Epithelial cell of proximal tubule (primary cell): ENCODE measurements around the gene PSD4. TPM values are rescaled to one million over a fixed set of nuclear protein-coding genes. Genes with fewer than 3 reads are reported as not detected.

Experiments
- DNase-seq: peaks from one replicate; pipeline ENCODE4 v3.0.0-alpha.2; 2011; ENCODE audit warnings: low read depth
- H3K4me3 ChIP-seq: 2 replicates; pipeline ENCODE4 v1.5.1; 2011; ENCODE audit warnings: low read depth, mild to moderate bottlenecking, low read length
- total RNA-seq: library from RNA; depleted of rRNA; stranded (reverse); fragments of >200 nt; gene quantifications from 2 replicates; pipeline ENCODE4 v1.2.3, GENCODE V29; 2015
- TF ChIP-seq, protein P1 (sequence below): conservative IDR thresholded peaks from 2 replicates; pipeline ENCODE4 v1.5.1; 2012; ENCODE audit warnings: low read depth, mild to moderate bottlenecking, low read length

The PSD4 gene
- total RNA-seq, 1 donor from 2014 or later, result 7.3 TPM

DNA sequence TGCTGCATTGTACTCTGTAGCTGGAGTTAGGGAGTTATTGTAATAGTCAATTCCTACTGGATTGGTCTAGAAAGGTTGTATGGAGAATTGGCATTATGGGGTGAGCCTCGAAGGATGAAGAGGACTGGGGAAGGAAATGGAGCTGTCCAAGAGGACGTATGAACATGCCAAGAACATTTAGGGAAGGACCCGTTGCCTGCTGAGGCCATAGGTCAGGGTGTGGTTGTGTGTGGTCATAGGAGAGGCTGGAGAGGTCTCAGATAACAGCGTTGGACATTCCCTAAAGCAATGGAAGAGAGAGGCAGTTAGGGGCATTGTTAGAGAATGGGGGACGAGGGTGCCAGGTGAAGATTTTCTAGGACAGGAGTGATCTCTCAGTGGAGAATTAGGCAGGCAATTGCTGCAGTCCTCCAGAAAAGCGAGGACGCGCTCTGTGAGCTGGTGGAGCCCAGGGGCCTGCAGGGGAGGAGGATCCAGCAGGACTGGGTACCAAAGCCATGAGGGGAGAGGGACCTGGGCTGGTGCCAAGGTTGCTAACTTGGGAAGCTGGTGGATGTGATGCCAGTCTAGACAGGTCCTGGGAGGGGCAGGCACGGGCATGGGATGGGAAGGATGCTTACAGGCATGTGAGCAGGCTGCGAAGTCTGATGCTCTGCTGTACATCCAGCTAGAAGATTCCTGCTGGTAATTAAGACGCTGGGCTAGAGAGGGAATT, 9.4 kb upstream of the PSD4 start:
- TF ChIP-seq, protein P1, sequence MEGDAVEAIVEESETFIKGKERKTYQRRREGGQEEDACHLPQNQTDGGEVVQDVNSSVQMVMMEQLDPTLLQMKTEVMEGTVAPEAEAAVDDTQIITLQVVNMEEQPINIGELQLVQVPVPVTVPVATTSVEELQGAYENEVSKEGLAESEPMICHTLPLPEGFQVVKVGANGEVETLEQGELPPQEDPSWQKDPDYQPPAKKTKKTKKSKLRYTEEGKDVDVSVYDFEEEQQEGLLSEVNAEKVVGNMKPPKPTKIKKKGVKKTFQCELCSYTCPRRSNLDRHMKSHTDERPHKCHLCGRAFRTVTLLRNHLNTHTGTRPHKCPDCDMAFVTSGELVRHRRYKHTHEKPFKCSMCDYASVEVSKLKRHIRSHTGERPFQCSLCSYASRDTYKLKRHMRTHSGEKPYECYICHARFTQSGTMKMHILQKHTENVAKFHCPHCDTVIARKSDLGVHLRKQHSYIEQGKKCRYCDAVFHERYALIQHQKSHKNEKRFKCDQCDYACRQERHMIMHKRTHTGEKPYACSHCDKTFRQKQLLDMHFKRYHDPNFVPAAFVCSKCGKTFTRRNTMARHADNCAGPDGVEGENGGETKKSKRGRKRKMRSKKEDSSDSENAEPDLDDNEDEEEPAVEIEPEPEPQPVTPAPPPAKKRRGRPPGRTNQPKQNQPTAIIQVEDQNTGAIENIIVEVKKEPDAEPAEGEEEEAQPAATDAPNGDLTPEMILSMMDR, result no peak
- no peak overlapping the region for H3K4me3 ChIP-seq
- no peak for DNase-seq

DNA sequence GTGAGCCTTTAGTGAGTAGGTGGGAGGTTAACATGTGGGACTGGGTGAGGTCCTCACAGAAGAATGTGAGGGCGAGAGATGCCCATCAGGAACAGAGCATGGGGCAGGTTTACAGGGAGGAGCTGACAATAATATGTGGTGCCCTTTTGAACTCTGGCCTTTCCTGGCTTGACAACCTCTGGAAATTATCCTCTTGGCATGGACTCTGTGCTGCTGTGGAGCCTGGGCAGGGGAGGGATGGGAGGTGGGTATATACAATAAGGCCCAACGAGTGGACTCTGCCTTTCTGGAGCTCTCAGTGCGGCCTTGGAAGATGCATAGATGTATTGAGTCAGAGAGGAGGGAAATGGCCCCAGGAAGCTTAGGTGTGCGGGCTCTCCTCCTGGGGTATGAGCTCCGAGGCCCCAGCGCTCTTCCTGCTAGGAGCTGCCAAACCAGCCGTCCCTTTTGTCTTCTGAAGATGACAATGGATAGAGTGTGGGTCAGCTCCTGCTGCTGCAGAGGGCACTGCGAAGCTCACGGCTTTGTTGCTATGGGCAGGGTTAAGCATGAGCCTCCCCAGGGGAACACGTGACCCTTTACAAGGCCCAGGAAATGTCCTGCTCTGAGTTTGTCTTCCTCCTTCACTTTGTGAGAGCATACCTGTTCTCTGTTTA, 8.7 kb upstream of the PSD4 start:
- no peak for DNase-seq
- TF ChIP-seq, protein P1, result no peak
- H3K4me3 ChIP-seq, result no peak overlapping the region

DNA sequence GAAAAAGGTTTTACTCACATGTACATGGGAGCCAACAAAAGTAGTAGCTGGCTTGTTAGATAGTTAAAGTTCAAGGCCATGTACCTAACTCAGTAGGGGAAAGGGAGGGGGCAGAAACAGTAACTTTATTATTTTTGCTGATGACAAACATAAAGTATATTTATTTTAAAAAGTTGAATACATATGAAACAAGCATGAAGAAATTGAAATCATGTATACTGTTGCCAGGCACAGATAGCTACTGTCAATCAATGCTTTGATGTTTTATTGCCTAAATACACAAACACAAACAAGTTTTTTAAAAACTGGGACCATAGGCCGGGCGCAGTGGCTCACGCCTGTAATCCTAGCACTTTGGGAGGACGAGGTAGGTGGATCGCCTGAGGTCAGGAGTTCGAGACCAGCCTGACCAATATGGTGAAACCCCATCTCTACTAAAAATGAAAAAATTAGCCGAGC, 7.6 kb upstream of the PSD4 start:
- no peak overlapping the region for H3K4me3 ChIP-seq
- TF ChIP-seq, protein P1, result no peak
- no peak for DNase-seq

DNA sequence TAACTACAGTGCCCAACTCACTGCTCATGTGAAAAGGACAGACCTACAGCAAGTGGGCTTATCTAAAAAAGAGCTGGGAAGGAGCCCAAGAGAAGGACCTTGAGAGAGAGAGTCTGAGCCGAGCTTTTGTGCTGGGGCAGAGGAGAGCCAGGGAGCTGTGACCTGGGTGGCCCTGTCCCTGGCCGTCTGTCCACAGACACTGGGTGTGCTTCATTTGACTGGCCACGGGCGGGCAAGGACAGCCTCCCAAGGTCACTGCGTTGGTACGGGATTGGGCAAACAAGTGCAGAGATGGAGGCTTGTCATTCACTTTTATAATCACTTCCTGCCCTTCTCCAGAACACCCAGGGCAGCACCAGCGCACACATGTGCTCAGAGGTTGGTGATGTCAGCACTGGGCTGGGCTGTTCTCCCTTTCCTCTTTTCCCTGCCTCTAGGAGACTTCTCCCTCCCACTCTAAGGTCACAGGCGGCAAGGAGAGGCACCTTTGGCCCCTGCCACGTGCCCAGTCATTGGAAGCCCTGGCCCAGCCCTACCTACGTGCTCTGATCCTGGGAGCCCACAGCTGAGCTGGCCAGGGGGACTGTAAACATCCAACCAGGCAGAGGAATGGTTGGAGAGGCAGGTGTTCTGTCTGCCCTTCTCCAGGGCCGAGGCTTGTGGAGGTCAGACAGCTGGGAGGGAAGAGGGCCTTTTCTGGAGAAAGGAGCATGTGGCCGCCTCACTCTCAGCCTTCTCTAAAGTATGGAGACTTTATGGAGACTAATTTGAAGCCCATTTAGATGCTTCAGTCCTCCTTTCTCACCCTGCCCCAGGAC, 6.4 kb upstream of the PSD4 start:
- no peak for DNase-seq
- TF ChIP-seq, protein P1, result no peak

DNA sequence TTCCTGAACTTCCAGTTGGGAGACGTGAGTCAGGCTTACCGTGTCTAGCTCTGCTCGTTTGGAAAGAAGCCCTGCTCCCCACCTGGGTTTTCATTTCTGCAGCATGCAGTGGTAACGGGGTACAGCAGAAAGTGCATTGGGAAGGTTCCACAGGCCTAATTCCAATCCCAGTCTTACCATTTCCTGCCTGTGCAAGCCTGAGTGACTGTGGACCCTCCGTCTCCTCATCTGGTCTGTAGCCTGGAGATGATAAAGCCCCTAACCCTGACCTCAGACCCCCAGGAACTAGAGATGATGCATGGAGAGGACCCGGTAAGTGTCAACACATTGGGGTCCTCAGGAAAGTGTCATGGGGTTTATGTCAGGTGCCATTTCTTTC, 5.8 kb upstream of the PSD4 start:
- DNase-seq, result no peak
- TF ChIP-seq, protein P1, result no peak
- H3K4me3 ChIP-seq, result no peak overlapping the region

More for the DNA sequence above, 6.4 kb upstream of the PSD4 start:
- no peak overlapping the region for H3K4me3 ChIP-seq

DNA sequence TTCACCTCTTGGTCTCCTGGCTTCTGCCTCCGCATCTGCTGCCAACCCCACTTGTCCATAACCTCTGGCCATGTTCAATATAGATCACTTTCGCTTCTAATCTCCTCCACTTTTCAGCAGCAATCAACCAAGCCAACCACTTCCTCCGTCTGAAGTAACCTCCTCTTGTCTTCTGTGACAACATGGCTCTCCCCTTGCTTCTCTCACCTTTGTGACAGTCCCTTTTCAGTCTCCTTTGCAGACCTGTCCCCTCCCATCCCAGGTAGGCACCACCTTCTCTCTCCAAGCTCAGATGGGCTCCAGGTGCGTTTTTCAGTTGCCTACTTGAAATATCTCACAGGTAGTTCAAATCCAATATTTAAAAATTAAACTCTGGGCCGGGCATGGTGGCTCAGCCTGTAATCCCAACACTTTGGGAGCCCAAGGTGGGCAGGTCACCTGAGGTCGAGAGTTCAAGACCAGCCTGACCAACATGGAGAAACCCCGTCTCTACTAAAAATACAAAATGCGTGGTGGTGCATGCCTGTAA, 4.7 kb upstream of the PSD4 start:
- TF ChIP-seq, protein P1, result no peak
- no peak for DNase-seq
- no peak overlapping the region for H3K4me3 ChIP-seq
